Mesenchymal stem cell (in vitro differentiated cells and primary cell): ENCODE results near the gene TCEAL4.

Source experiments
- DNase-seq: peaks from one replicate; pipeline ENCODE4 v3.0.0-alpha.2; 2013
- H2AFZ ChIP-seq: one replicate; pipeline ENCODE4 v1.6.1; 2013; ENCODE audit warnings: low read depth, mild to moderate bottlenecking, control low read depth, inconsistent platforms, low read length, moderate library complexity
- H2AK5ac ChIP-seq: 2 replicates; pipeline ENCODE4 v1.6.1; 2013; ENCODE audit warnings: low read length, moderate library complexity, mild to moderate bottlenecking, inconsistent platforms; ENCODE audit not compliant: severe bottlenecking
- H2BK120ac ChIP-seq: one replicate; pipeline ENCODE4 v1.6.1; 2013; ENCODE audit warnings: low read depth, mild to moderate bottlenecking, inconsistent platforms, low read length, moderate library complexity
- H2BK12ac ChIP-seq, 2 experiments: one replicate each; pipeline ENCODE4 v1.6.1; 2013; ENCODE audit warnings: inconsistent platforms in 2 of 2, low read length in 2 of 2, mild to moderate bottlenecking in 2 of 2, moderate library complexity in 2 of 2, control low read depth in 1 of 2
- H2BK15ac ChIP-seq: one replicate; pipeline ENCODE4 v1.6.1; 2013; ENCODE audit warnings: mild to moderate bottlenecking, low read depth, inconsistent platforms; ENCODE audit not compliant: poor library complexity, severe bottlenecking
- H2BK5ac ChIP-seq: 2 replicates; pipeline ENCODE4 v1.6.1; 2013; ENCODE audit warnings: low read depth, mild to moderate bottlenecking, low read length, control low read depth, inconsistent platforms; ENCODE audit not compliant: poor library complexity, severe bottlenecking
- H3K14ac ChIP-seq, 2 experiments: one replicate each; pipeline ENCODE4 v1.6.1; 2013; ENCODE audit warnings: inconsistent platforms in 2 of 2, low read length in 2 of 2, control low read depth in 1 of 2, mild to moderate bottlenecking in 1 of 2, moderate library complexity in 1 of 2
- H3K18ac ChIP-seq, 2 experiments: one replicate each; pipeline ENCODE4 v1.6.1; 2013; ENCODE audit warnings: inconsistent platforms in 2 of 2, low read length in 2 of 2, control low read depth in 1 of 2, low read depth in 1 of 2, mild to moderate bottlenecking in 1 of 2
- H3K23ac ChIP-seq, 2 experiments: one replicate each; pipeline ENCODE4 v1.6.1; 2013; ENCODE audit warnings: inconsistent platforms in 2 of 2, low read length in 2 of 2, mild to moderate bottlenecking in 2 of 2, moderate library complexity in 2 of 2, control low read depth in 1 of 2
- H3K27ac ChIP-seq: 2 replicates; pipeline ENCODE4 v1.5.1; 2013; ENCODE audit warnings: mild to moderate bottlenecking, moderate library complexity, low read length, control low read depth, inconsistent platforms; ENCODE audit not compliant: poor library complexity, severe bottlenecking
- H3K27me3 ChIP-seq, 2 experiments: 2 replicates each; pipeline versions ENCODE4 v1.6.1 to v1.7.0; 2013; ENCODE audit warnings: low read length in 2 of 2, mild to moderate bottlenecking in 2 of 2, moderate library complexity in 2 of 2, control low read depth in 1 of 2, inconsistent platforms in 1 of 2; ENCODE audit not compliant: control insufficient read depth in 1 of 2, insufficient read depth in 1 of 2
- H3K36me3 ChIP-seq, 2 experiments: 2 replicates each; pipeline versions ENCODE4 v1.6.1 to v1.7.0; 2013; ENCODE audit warnings: low read length in 2 of 2, control low read depth in 1 of 2, inconsistent platforms in 1 of 2, low read depth in 1 of 2, mild to moderate bottlenecking in 1 of 2; ENCODE audit not compliant: insufficient read depth in 2 of 2, control insufficient read depth in 1 of 2
- H3K4ac ChIP-seq, 2 experiments: one replicate each; pipeline ENCODE4 v1.6.1; 2013; ENCODE audit warnings: inconsistent platforms in 2 of 2, low read length in 2 of 2, mild to moderate bottlenecking in 2 of 2, moderate library complexity in 2 of 2, control low read depth in 1 of 2, low read depth in 1 of 2
- H3K4me1 ChIP-seq: 2 replicates; pipeline ENCODE4 v1.6.1; 2013; ENCODE audit warnings: low read depth, low read length, control low read depth; ENCODE audit not compliant: control insufficient read depth, insufficient read depth
- H3K4me2 ChIP-seq: 2 replicates; pipeline ENCODE4 v1.6.1; 2013; ENCODE audit warnings: low read length, mild to moderate bottlenecking, inconsistent platforms; ENCODE audit not compliant: poor library complexity, severe bottlenecking
- H3K4me3 ChIP-seq, 2 experiments: 2 replicates each; pipeline versions ENCODE4 v1.5.1 to v1.7.0; 2013; ENCODE audit warnings: low read length in 2 of 2, mild to moderate bottlenecking in 2 of 2, control low read depth in 1 of 2, low read depth in 1 of 2; ENCODE audit not compliant: insufficient read depth in 1 of 2
- H3K79me1 ChIP-seq: replicated peaks from 2 replicates; pipeline ENCODE4 v1.6.1; 2013; ENCODE audit warnings: mild to moderate bottlenecking, control low read depth, low read length, inconsistent platforms; ENCODE audit not compliant: poor library complexity, severe bottlenecking
- H3K9ac ChIP-seq: 2 replicates; pipeline ENCODE4 v1.7.0; 2013; ENCODE audit warnings: mild to moderate bottlenecking, low read length, moderate library complexity
- H3K9me3 ChIP-seq: 2 replicates; pipeline ENCODE4 v1.7.0; 2013; ENCODE audit warnings: mild to moderate bottlenecking, low read length; ENCODE audit not compliant: control insufficient read depth
- H4K8ac ChIP-seq: one replicate; pipeline ENCODE4 v1.6.1; 2013; ENCODE audit warnings: inconsistent platforms, mild to moderate bottlenecking, low read length, moderate library complexity
- H4K91ac ChIP-seq: one replicate; pipeline ENCODE4 v1.6.1; 2013; ENCODE audit warnings: mild to moderate bottlenecking, low read length, inconsistent platforms
- WGBS: methylation state at CpG from one replicate; pipeline ENCODE4 v1.1.7; 2013; ENCODE audit warnings: mixed read lengths; 5-methylcytosine and 5-hydroxymethylcytosine counted together

The TCEAL4 gene

DNA sequence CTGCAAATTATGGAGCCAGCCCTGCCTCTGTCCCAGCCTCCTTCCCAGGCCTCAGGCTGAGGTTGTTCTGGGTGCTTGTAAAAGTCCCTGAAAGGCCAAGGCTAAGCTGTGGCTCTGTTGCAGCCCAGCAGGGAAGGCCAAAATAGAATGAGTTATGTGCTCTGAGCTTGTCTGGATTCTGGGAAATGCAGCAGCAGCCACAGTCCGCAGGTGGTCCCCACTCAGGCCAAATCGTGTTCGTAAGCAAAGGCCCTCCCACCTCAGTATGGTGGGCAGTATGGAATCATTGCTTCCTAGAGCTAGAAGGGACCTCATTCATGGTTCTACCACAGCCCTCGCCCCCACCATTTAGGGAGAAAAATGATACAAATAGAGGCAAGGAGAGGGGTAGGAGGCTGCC lies 38.8 kb downstream of the TCEAL4 start:
- Histone ChIP-seq H3K18ac (no peak overlapping the region), H3K14ac (no peak overlapping the region), H2BK120ac (no peak overlapping the region), H2AK5ac (no peak overlapping the region), H3K4me3 (no peak overlapping the region), H2BK15ac (no peak overlapping the region), H3K4me1 (peaks cover 5% of the 10 kb centered on the region), H3K36me3 (no peaks in the 10 kb centered on the region), H2BK5ac (no peak overlapping the region), H3K9ac (no peak overlapping the region), H2AFZ (no peak overlapping the region), H2BK12ac (no peak overlapping the region), H3K4ac (no peak overlapping the region), H3K79me1 (no peaks in the 10 kb centered on the region), H3K9me3 (no peaks in the 10 kb centered on the region), H4K8ac (no peak overlapping the region), H4K91ac (no peak overlapping the region), H3K4me2 (no peak overlapping the region), H3K27me3 (peaks cover 0 to 9% of the 10 kb centered on the region in 2 experiments), H3K27ac (peak overlapping the region; percentile 26), H3K23ac (no peak overlapping the region)
- DNase-seq, result no peak
- 94% methylated on average over 3 of the region's 4 CpGs for WGBS

DNA sequence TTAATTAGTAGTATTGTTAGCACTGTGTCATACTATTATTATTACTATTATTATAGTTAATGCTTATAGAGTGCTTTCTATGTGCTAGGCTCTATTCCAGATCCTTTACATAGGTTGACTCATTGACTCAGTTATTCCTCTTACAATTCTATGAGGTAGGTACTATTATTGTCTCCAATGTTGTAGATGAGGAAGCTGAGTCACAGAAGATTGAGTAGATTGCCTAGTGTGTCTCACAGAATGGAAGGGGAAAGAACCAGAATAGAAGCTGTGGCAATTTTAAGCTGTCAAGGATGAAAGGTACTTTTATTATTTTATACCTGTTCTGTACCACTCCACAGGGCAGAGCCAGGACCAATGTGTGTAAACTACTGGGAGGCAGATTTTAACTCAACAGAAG lies 41.5 kb downstream of the TCEAL4 start:
- H3K9me3 ChIP-seq, result no peaks in the 10 kb centered on the region
- no peak overlapping the region for H3K18ac ChIP-seq
- no peaks in the 10 kb centered on the region for H3K79me1 ChIP-seq
- peak; percentile 25 for DNase-seq
- no peak overlapping the region for H4K8ac ChIP-seq
- peaks cover 0 to 14% of the 10 kb centered on the region in 2 experiments for H3K27me3 ChIP-seq
- no peak overlapping the region for H3K4ac ChIP-seq
- no peaks in the 10 kb centered on the region for H3K36me3 ChIP-seq
- peaks cover 5% of the 10 kb centered on the region for H3K4me1 ChIP-seq
- H3K9ac ChIP-seq, result no peak overlapping the region
- H3K4me2 ChIP-seq, result no peak overlapping the region
- H2BK120ac ChIP-seq, result no peak overlapping the region
- no peak overlapping the region for H2BK5ac ChIP-seq
- H2BK12ac ChIP-seq, result no peak overlapping the region
- H4K91ac ChIP-seq, result no peak overlapping the region
- H2AK5ac ChIP-seq, result no peak overlapping the region
- H2BK15ac ChIP-seq, result no peak overlapping the region
- H3K4me3 ChIP-seq, result no peak overlapping the region
- H3K27ac ChIP-seq, result no peak overlapping the region
- H3K23ac ChIP-seq, result no peak overlapping the region
- no peak overlapping the region for H3K14ac ChIP-seq
- H2AFZ ChIP-seq, result no peak overlapping the region

DNA sequence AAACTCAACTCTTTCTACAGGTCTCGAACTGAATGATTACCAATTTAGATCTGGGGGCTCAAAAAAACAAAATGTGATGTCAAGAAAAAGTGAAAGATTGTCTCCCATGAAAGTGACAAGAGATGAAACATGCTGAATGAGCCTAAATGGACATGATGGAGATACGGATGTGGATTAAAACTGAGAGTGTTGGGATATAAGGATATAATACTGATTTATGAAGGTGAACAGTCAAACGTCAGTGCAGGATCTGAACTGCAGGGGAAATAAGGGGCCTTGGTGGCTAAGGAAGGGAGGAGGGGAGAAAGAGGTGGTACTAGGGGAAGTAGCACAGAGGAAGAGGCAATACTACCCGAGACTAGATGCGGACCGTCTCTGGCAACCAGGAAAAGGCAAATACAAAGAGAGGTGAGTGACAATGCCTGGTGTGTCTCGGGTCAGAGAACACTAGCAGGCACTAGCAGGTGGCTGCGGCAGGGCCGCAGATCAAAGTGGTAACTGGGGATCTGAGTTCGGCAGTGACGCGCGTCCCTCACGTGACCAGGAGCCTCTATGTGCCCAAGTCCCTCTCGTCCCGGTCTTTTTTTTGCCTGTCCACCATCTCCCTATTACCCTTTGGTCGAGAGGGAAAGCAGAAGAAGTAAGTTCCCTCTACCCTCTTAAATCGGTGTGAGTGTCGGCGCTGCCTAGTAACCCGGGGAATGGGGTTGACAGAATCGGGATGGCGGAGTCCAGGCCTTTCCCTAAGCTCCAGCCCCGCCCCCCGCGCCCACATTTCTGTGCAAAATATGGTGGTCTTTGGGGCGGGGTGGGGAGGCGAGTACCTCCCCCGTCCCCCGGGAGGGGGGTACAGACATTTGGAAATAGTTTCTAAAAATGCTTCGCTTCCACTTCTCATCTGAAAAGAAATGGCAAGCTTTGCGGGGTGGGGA lies 43.3 kb downstream of the TCEAL4 start, which contains the start of gene TCEAL1:
TCEAL1 (plus strand) TSS at position 590 of the 932 bp plus-strand sequence. CDS start 942 bp downstream, outside the sequence.
- Histone ChIP-seq H3K4me1 (peaks cover 5% of the 10 kb centered on the region), H2AFZ (no peak within 1 kb of the TSS), H3K4ac (peak within 1 kb of the TSS in 1 of 2 experiments; percentile 69), H3K14ac (peak within 1 kb of the TSS in 1 of 2 experiments; percentile 96), H3K18ac (peak within 1 kb of the TSS; percentile 70 to 73), H2BK15ac (peak within 1 kb of the TSS; percentile 69), H4K91ac (peak within 1 kb of the TSS; percentile 18), H3K23ac (no peak within 1 kb of the TSS), H2AK5ac (no peak within 1 kb of the TSS), H3K79me1 (no peaks in the 10 kb centered on the region), H3K36me3 (no peaks in the 10 kb centered on the region), H3K9ac (peak within 1 kb of the TSS; percentile 86), H2BK12ac (no peak within 1 kb of the TSS), H2BK120ac (peak within 1 kb of the TSS; percentile 61), H3K4me2 (peak within 1 kb of the TSS; percentile 75), H3K27ac (peak within 1 kb of the TSS; percentile 94), H2BK5ac (peak within 1 kb of the TSS; percentile 83), H3K9me3 (no peaks in the 10 kb centered on the region), H3K4me3 (peak within 1 kb of the TSS; percentile 76 to 81), H3K27me3 (peaks cover 0 to 15% of the 10 kb centered on the region in 2 experiments), H4K8ac (peak within 1 kb of the TSS; percentile 81)
- peak; percentile 63 for DNase-seq
- 6% methylated on average over 16 of the region's 32 CpGs for WGBS
